Subcutaneous abdominal adipose tissue (tissue), 5 donors: ENCODE data around the gene TNFRSF8.
"Not testable (repeated sequence)": the region's sequence is repeated elsewhere in the genome, so short reads cannot be mapped to it uniquely, and the experiment has no call there.

Source experiments
- H3K27ac ChIP-seq: one replicate; pipeline ENCODE4 v1.7.0; 2013; ENCODE audit warnings: low read depth, mild to moderate bottlenecking, inconsistent platforms, low read length, moderate library complexity
- H3K27me3 ChIP-seq, 5 donors: one replicate each; pipeline ENCODE4 v1.7.0; 2013; ENCODE audit warnings: low read length in 5 of 5, inconsistent platforms in 1 of 5; ENCODE audit not compliant: control insufficient read depth in 5 of 5, insufficient read depth in 4 of 5
- H3K36me3 ChIP-seq, 5 donors: one replicate each; pipeline ENCODE4 v1.7.0; 2013; ENCODE audit warnings: low read length in 5 of 5; ENCODE audit not compliant: control insufficient read depth in 5 of 5, insufficient read depth in 5 of 5
- H3K4me1 ChIP-seq, 5 donors: one replicate each; pipeline ENCODE4 v1.7.0; 2013; ENCODE audit warnings: low read length in 5 of 5, mild to moderate bottlenecking in 3 of 5, moderate library complexity in 1 of 5; ENCODE audit not compliant: control insufficient read depth in 5 of 5, insufficient read depth in 5 of 5
- H3K4me3 ChIP-seq, 5 donors: one replicate each; pipeline ENCODE4 v1.7.0; 2013; ENCODE audit warnings: low read length in 5 of 5, low read depth in 1 of 5
- H3K9ac ChIP-seq, 5 donors: one replicate each; pipeline ENCODE4 v1.7.0; 2013; ENCODE audit warnings: low read length in 5 of 5, mild to moderate bottlenecking in 4 of 5, moderate library complexity in 3 of 5
- H3K9me3 ChIP-seq, 5 donors: one replicate each; pipeline ENCODE4 v1.7.0; 2013; ENCODE audit warnings: low read length in 5 of 5; ENCODE audit not compliant: control insufficient read depth in 5 of 5
- donor health status: healthy.
- donor health status: healthy.
- donor health status: healthy.
- donor health status: healthy.
- donor health status: healthy.

TNFRSF8 gene

DNA sequence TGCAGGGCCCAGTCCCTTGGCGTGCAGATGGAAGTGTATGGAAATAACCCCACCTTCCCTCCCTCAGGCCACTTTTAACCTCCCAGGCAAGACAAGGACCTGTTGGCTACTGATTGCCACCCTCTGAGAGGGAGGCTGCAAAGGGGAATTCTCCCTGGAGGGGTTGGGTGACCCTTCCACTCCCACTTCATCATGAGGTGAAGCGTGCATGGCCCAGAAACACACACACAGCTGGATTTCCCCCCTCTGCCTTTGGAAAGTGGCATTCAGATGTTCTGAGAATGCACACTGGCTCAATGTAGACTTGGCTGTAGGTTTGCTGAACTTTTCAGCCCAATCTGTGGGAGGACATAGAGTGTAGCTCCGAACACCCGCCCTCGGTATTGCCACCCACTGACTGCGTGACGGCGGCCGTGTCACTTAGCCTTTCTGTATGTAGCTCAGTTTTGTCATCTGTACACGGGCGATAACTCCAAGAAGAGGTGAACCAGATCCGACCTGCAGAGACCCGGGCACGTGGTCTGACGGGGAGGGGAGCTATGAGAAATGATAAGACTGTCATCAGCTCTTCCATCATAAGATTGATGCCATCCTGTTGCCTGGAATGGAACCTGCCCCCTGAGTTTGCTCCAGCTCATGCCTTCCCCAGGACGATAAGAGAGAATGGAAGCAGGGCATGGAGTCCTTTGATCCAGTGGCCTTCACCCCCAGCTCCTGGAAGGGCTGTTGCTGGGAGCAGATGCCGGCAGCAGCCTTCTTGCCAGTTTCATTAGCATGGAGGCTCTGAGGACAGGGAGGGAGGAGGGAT lies 24.5 kb upstream of the TNFRSF8 start:
- Histone ChIP-seq H3K9ac (no peak overlapping the region), H3K27me3 (peaks cover 0 to 3% (median 0%) of the 10 kb centered on the region in 5 donors), H3K4me1 (peaks cover 0 to 9% (median 5%) of the 10 kb centered on the region in 5 donors), H3K9me3 (no peaks in the 10 kb centered on the region), H3K27ac (no peak overlapping the region), H3K4me3 (no peak overlapping the region), H3K36me3 (no peaks in the 10 kb centered on the region)

DNA sequence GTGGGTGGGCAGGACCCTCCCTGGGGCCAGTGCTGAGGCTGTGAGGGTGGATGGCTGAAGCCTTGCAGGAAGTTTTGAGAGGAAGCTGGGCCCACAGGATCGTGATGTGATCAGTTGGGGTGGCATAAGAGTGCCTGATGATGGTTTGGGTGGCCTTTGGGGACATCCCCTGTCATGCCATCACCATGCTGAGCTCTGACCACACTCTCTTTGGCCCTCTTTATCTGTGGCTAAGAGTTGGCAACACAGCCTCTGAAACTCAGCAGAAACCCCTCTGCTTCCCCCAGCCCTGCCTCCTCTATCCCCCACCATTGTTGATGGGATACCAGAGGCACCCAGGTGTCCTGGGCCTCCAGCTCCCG lies 24.0 kb upstream of the TNFRSF8 start:
- Histone ChIP-seq H3K27ac (no peak overlapping the region), H3K36me3 (no peaks in the 10 kb centered on the region), H3K9ac (no peak overlapping the region), H3K9me3 (no peaks in the 10 kb centered on the region), H3K4me1 (peaks cover 0 to 5% (median 5%) of the 10 kb centered on the region in 5 donors), H3K27me3 (peaks cover 0 to 3% (median 0%) of the 10 kb centered on the region in 5 donors), H3K4me3 (no peak overlapping the region)

DNA sequence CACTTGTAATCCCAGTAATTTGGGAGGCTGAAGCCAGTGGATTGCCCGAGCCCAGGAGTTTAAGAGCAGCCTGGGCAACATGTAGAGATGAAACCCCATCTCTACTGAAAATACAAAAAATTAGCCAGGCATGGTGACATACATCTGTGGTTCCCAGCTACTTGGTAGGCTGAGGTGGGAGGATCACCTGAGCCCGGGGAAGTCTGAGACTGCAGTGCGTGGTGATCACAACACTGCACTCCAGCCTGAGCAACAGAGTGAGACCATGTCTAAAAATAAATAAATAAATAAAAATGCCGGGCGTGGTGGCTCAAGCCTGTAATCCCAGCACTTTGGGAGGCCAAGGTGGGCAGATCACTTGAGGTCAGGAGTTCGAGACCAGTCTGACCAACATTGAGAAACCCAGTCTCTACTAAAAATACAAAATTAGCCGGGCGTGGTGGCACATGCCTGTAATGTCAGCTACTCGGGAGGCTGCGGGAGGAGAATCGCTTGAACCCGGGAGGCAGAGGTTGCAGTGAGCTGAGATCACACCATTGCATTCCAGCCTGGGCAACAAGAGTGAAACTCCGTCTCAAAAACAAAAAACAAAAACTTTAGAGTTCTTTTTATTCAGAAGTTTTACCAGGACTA lies 23.2 kb upstream of the TNFRSF8 start:
- not testable (repeated sequence) for H3K36me3 ChIP-seq, H3K9ac ChIP-seq, H3K27ac ChIP-seq, H3K4me1 ChIP-seq, H3K9me3 ChIP-seq, H3K4me3 ChIP-seq, H3K27me3 ChIP-seq

DNA sequence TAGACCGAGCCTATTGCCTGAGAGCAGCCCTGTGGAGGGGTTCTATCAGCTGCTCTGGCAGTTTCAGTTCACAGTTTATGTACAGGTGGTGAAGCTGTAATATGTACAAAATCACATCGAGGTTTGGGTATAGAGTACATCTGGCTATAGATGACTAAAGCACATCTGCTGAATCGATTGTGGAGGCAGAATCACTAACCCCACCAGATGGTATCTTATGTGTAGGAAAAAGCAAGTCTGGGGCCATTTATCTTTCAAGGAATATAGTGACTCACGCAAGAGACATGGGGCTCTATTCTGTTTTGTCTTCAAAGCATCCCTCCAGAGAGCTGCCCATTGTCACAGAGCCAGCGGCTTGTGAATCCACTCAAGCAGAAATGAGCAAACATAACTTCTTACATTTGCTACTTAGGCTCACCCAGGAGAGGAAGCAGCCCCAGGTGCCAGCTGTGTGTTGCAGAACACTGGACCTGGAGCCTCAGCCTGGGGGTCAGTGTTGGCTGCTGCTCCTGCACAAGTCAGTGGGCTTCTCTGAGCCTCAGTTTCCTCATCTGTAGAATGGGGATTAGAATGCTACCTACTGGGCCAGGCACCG lies 22.5 kb upstream of the TNFRSF8 start:
- Histone ChIP-seq H3K4me1 (no peaks in the 10 kb centered on the region), H3K36me3 (no peaks in the 10 kb centered on the region), H3K9ac (no peak overlapping the region), H3K9me3 (no peaks in the 10 kb centered on the region), H3K27ac (no peak overlapping the region), H3K4me3 (no peak overlapping the region), H3K27me3 (peaks cover 0 to 3% (median 2%) of the 10 kb centered on the region in 5 donors)

DNA sequence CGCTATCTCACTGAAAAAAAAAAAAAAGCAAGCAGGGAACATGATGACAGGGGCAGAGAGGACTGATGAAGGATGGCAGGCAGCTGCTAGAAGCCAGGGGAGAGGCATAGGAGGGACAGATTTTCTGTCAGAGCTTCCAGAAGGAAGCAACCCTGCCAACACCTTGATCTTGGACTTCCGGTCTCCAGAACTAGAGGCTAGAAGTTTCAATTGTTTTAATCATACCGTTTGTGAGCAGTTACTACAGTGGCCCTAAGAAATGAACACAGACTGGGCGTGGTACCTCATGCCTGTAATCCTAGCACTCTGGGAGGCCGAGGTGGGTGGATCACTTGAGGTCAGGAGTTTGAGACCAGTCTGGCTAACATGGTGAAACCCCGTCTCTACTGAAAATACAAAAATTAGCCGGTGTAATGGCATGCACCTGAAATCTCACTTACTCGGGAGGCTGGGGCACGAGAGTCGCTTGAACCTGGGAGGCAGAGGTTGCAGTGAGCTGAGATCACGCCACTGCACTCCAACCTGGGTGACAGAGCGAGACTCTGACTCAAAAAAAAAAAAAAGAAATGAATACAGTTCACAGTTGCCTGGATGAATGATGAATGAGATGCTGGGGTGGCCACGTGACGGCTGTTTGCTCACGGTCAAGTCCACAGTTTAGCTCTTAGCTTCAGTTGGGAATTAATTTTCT lies 18.8 kb upstream of the TNFRSF8 start:
- not testable (repeated sequence) for H3K27ac ChIP-seq, H3K36me3 ChIP-seq, H3K4me1 ChIP-seq, H3K9ac ChIP-seq, H3K9me3 ChIP-seq, H3K4me3 ChIP-seq
- H3K27me3 ChIP-seq = peaks cover 0 to 15% (median 10%) of the 10 kb centered on the region in 5 donors

DNA sequence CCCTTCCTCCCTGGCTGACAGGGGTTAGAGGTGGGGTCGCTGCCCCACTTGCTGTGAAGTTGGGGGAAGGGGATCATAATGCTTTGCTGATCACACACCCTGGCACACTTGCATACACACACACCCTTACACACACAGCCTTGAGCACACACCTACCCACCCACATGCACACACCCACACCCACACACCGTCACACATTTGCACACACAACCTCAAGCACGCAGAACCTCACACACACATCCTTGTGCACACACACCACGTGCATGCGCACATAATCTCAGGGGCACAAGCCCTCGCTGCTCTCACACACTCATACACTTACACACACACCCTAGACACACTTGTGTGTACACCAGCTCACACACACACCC lies 16.4 kb upstream of the TNFRSF8 start:
- H3K27me3 ChIP-seq = peaks cover 0 to 15% (median 10%) of the 10 kb centered on the region in 5 donors
- H3K36me3 ChIP-seq = no peaks in the 10 kb centered on the region
- peaks cover 0 to under 1% (median under 1%) of the 10 kb centered on the region in 5 donors for H3K4me1 ChIP-seq
- no peak overlapping the region for H3K4me3 ChIP-seq
- H3K9me3 ChIP-seq = no peaks in the 10 kb centered on the region
- no peak overlapping the region for H3K27ac ChIP-seq
- no peak overlapping the region for H3K9ac ChIP-seq

DNA sequence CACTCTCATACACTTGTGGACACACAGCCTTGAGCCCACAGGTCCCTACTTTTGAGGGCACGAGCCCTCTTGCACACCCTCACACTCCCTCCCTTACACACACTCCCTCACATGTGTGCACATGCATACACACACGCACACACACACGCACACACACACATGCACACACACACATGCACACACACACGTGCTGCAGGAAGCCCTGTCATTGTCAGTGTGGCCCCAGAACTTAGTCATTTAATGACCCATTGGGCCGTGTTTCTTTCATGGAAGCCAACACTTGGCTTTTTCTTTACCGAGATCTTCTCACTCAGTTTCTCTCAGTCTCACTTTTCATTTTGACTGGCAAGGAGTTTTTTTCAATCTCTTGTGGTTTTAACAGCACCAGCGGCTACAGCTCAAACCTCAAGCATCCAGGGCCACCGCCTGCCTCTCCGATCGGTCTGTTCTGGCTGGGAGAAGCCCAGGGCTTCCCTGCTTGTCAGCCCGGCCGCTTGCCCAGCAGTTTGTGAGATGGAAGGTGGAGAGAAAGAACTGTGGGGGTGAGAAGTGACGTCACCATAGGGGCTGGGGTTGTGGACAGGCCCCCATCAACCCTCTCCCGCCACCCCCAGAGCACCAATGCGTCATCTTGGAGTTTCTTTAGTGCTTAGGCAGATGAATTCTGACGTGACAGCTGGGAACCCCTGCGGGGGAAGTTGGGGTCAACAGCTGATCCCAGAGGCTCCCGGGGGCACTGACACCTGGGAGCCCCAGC lies 15.8 kb upstream of the TNFRSF8 start:
- H3K36me3 ChIP-seq = no peaks in the 10 kb centered on the region
- no peaks in the 10 kb centered on the region for H3K9me3 ChIP-seq
- no peak overlapping the region for H3K9ac ChIP-seq
- no peak overlapping the region for H3K27ac ChIP-seq
- peaks cover 0 to 15% (median 10%) of the 10 kb centered on the region in 5 donors for H3K27me3 ChIP-seq
- H3K4me1 ChIP-seq = peaks cover 0 to 6% (median 5%) of the 10 kb centered on the region in 5 donors
- H3K4me3 ChIP-seq = no peak overlapping the region

DNA sequence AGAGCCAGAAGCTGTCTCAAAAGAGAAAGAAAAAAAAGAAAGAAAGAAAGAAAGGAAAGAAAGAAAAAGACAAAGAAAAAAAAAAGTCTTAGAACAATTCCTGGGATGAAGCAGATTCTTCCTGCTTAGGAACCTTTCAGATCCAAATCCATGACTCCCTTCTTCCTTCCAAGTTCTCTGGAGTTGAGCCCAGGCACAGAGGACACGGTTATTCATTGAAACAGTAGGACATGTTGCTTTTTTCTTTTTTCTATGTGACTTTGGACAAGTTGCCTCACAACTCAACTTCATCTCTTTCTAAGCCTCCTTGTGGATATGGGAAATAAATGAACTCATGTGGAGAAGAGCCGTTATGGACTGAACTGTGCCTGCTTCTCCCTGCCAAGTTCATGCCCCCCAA lies 14.7 kb upstream of the TNFRSF8 start:
- Histone ChIP-seq H3K4me3 (no peak overlapping the region), H3K9me3 (no peaks in the 10 kb centered on the region), H3K27me3 (peaks cover 0 to 15% (median 10%) of the 10 kb centered on the region in 5 donors), H3K27ac (no peak overlapping the region), H3K4me1 (peaks cover 0 to 9% (median 6%) of the 10 kb centered on the region in 5 donors), H3K9ac (no peak overlapping the region), H3K36me3 (no peaks in the 10 kb centered on the region)

DNA sequence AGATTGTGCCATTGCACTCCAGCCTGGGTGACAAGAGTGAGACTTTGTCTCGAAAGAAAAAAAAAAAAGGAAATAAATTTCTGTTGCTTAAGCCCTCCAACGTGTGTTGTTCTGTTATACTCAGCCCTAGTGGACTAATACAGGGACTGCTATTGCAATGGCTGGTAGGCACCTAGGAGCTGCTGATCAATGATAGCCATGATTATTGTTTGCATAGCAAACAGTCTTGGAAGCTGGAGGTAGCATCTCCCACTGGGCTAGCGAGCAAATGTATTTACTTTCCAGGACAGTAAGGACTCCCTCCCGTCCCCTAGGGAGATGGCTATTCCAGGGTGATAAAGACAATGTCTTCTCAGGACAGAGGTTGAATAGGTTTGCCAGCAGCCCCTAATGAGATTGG lies 13.5 kb upstream of the TNFRSF8 start:
- Histone ChIP-seq H3K9ac (no peak overlapping the region), H3K27ac (no peak overlapping the region), H3K4me3 (no peak overlapping the region), H3K9me3 (no peaks in the 10 kb centered on the region), H3K4me1 (peaks cover 0 to 12% (median 6%) of the 10 kb centered on the region in 5 donors), H3K27me3 (peaks cover 0 to 15% (median 10%) of the 10 kb centered on the region in 5 donors), H3K36me3 (no peaks in the 10 kb centered on the region)
